Measurements from ENCODE around the gene NPC1L1. TPM values are rescaled to one million over a fixed set of nuclear protein-coding genes. Genes with fewer than 3 reads are reported as not detected.

Gene NPC1L1
- total RNA-seq, 1 donor from 2014 or later = not detected

DNA sequence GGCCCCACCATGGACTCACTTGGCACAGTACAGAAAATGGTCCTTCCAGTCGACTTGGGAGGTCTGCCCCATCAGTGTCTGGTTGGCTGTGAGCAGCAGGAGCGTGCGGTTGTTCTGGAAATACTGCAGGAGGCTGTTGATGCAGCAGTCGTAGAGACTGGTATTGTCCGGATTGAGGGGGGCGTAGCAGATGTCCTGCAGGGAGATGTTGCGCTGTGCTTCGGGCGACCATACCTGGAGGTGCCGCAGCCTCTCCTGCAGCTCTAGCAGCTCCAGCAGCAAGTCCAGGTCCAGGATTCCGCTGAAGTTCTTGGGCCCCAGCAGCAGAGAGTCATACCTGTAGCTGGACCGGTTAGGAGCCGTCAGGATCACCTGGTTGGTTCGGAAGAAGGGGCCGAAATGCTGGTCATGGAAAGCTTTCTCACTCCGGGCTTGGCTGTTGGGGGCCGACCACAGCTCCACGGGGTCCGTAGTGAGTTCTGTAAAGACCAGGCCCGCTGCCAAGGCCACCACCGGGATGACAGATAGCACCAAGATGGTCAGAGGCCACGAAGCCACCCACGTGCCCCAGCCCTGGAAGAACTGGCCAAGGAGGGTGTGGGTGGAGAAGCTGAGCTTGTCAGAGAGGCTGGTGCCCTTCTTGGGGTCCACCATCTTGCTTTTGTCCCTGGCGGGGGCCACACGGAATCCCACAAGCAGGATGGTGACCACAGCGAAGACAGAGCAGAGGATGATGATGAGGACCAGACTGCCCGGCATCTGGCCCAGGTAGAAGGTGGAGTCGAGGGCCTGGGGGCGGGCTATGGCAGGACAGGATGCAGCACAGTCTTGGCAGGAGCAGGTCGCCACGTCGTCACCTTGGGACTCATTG lies 2.1 kb downstream of the NPC1L1 start:
- ChIA-PET POLR2A (no interaction called here), CTCF (no interaction called here)
- intact Hi-C loops (cut with micrococcal nuclease) = no loop called here
- ATAC-seq (ENCODE audit: low read depth) = no peak
- Mint-ChIP-seq H3K4me1 (no peaks in the 10 kb centered on the region), H3K27ac (no peak overlapping the region), H3K27me3 (peaks cover 2% of the 10 kb centered on the region), H3K9me3 (no peaks in the 10 kb centered on the region), H3K4me3 (no peak overlapping the region), H3K36me3 (ENCODE audit: low read depth) (no peaks in the 10 kb centered on the region)
- TF ChIP-seq, protein P1, sequence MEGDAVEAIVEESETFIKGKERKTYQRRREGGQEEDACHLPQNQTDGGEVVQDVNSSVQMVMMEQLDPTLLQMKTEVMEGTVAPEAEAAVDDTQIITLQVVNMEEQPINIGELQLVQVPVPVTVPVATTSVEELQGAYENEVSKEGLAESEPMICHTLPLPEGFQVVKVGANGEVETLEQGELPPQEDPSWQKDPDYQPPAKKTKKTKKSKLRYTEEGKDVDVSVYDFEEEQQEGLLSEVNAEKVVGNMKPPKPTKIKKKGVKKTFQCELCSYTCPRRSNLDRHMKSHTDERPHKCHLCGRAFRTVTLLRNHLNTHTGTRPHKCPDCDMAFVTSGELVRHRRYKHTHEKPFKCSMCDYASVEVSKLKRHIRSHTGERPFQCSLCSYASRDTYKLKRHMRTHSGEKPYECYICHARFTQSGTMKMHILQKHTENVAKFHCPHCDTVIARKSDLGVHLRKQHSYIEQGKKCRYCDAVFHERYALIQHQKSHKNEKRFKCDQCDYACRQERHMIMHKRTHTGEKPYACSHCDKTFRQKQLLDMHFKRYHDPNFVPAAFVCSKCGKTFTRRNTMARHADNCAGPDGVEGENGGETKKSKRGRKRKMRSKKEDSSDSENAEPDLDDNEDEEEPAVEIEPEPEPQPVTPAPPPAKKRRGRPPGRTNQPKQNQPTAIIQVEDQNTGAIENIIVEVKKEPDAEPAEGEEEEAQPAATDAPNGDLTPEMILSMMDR (IDR thresholded peaks at IDR 0.05) = no peak
- no peak for DNase-seq

DNA sequence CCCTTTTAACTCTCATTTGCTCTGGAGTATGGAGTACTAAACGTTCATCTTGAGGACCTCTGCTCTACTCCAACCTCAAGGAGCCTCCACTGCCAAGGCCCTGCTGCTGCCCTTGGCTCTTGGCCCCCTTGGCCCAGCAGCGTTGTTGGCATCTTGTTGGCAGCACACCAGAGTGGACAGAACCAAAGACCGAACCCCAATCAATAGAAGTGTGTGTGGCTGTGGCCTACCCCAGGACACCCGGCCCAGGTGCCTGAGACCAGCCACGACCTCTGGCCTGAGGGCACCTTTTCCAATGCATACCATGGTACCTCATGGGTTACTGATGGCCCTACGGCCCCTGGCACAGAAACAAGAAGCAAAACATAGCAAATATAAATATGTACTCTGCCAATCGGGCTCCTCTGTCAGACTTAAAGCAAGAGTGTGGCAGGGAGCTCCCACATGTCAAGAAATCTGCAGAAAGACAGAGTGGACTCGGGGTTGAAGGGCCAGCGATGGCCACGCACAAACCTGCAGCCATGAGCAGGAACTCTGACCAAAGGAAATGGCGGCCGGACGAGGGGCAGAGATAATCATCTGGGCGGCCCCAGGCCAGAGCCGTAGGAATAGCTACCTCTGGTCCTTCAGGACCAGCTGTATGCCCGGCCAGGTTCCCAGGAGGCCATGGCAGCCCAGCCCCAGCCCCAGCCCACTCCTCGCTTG lies 2.9 kb downstream of the NPC1L1 start:
- intact Hi-C loops (cut with micrococcal nuclease) = no loop called here
- TF ChIP-seq, protein P1 (IDR thresholded peaks at IDR 0.05) = no peak
- Mint-ChIP-seq H3K36me3 (ENCODE audit: low read depth) (no peaks in the 10 kb centered on the region), H3K4me1 (no peaks in the 10 kb centered on the region), H3K27me3 (no peaks in the 10 kb centered on the region), H3K4me3 (no peak overlapping the region), H3K9me3 (no peaks in the 10 kb centered on the region), H3K27ac (no peak overlapping the region)
- ChIA-PET POLR2A (no interaction called here), CTCF (no interaction called here)
- ATAC-seq (ENCODE audit: low read depth) (no peak), DNase-seq (no peak)

DNA sequence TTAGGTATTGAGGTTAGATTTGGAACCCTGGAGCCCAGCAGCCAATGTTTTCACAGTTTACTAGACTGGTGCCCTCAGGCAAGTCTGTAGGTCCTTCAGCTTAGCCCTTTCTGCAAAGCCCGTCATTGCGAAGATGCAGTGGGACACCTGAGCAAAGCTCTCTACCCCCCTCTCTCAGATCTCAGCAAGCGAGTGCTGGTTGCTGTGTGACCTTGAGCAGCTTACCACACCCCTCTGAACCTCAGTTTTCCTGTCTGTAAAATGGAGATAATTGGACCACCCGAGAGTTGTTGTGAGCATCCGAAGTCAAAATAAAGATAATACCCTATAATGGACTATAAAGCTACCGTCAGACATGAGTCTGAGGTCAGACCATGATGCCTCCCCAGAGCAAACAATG lies 3.7 kb downstream of the NPC1L1 start:
- ChIA-PET CTCF (no interaction called here), POLR2A (no interaction called here)
- no peaks in the 10 kb centered on the region for H3K4me1 Mint-ChIP-seq
- H3K4me3 Mint-ChIP-seq = no peak overlapping the region
- ATAC-seq (ENCODE audit: low read depth) = no peak
- intact Hi-C loops (cut with micrococcal nuclease) = no loop called here
- TF ChIP-seq, protein P1 (IDR thresholded peaks at IDR 0.05) = no peak
- no peak for DNase-seq
- no peaks in the 10 kb centered on the region for H3K27me3 Mint-ChIP-seq
- no peak overlapping the region for H3K27ac Mint-ChIP-seq
- H3K36me3 Mint-ChIP-seq (ENCODE audit: low read depth) = no peaks in the 10 kb centered on the region
- no peaks in the 10 kb centered on the region for H3K9me3 Mint-ChIP-seq

DNA sequence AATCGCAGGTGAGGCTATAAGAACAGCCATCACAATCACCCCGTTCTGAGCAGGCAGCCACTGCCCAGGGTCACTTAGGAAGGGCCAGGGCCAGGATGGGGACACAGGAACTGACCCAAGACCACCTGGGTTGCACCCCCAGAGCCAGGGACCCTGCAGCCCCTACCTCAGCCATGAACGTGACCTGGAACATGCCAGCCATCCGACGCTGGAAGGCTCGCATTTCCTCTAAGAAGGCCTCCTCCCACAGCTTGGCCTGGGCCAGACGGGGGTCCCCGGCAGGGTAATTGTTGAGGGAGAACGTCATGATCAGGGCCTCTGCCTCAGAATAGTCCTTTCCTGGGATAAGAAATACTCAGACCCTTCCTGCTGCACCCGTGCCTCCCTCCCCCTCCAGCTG lies 5.0 kb downstream of the NPC1L1 start:
- no peak for DNase-seq
- no peak overlapping the region for H3K4me3 Mint-ChIP-seq
- no peak for ATAC-seq (ENCODE audit: low read depth)
- H3K27ac Mint-ChIP-seq = no peak overlapping the region
- no peaks in the 10 kb centered on the region for H3K9me3 Mint-ChIP-seq
- H3K27me3 Mint-ChIP-seq = no peaks in the 10 kb centered on the region
- ChIA-PET CTCF (no interaction called here), POLR2A (no interaction called here)
- H3K4me1 Mint-ChIP-seq = peaks cover 2% of the 10 kb centered on the region
- H3K36me3 Mint-ChIP-seq (ENCODE audit: low read depth) = no peaks in the 10 kb centered on the region
- TF ChIP-seq, protein P1 (IDR thresholded peaks at IDR 0.05) = no peak
- intact Hi-C loops (cut with micrococcal nuclease) = no loop called here

DNA sequence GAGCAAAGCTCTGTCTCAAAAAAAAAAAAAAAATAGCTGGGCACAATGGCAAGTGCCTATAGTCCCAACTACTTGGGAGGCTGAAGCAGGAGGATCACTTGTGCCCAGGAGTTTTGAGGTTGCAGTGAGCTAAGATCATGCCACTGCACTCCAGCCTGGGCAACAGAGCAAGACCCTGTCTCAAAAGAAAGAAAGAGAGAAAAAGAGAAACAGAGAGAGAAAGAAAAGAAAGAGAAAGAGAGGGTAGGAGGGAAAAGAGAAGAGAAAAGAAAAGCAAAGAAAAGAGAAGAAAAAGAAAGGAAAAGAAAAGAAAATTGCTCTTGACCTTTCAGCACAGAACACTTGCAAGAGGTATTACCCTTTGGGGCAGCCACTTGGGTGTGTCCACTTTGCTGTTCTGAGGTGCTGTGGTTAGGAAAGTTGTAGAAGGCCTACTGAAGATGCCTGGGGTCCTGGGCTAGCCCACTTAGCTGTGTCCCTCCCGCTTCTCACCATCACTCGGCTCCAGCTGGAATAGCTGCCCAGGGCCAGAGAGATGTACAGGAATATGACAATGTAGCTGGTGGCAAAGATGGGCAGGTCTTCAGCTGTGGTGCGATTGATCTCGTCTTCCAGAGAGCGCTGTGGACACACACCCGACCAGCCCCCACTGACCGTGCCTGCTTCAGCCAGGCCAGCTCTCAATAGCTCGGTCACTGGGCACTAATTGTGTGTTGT lies 5.6 kb downstream of the NPC1L1 start:
- no peaks in the 10 kb centered on the region for H3K9me3 Mint-ChIP-seq
- POLR2A ChIA-PET = no interaction called here

More for the DNA sequence above, 5.6 kb downstream of the NPC1L1 start:
- DNase-seq = no peak
- H3K4me3 Mint-ChIP-seq = no peak overlapping the region
- CTCF ChIA-PET = no interaction called here
- TF ChIP-seq, protein P1 (IDR thresholded peaks at IDR 0.05) = no peak
- no peak overlapping the region for H3K27ac Mint-ChIP-seq
- intact Hi-C loops (cut with micrococcal nuclease) = no loop called here
- no peak for ATAC-seq (ENCODE audit: low read depth)
- H3K36me3 Mint-ChIP-seq (ENCODE audit: low read depth) = no peaks in the 10 kb centered on the region
- H3K27me3 Mint-ChIP-seq = no peaks in the 10 kb centered on the region
- peaks cover 5% of the 10 kb centered on the region for H3K4me1 Mint-ChIP-seq

Measured in activated B cell treated with CpG ODN at 0.5 μM for 24 hours (primary cell).